Measurements from ENCODE around the gene LAMP5.

The LAMP5 gene

DNA sequence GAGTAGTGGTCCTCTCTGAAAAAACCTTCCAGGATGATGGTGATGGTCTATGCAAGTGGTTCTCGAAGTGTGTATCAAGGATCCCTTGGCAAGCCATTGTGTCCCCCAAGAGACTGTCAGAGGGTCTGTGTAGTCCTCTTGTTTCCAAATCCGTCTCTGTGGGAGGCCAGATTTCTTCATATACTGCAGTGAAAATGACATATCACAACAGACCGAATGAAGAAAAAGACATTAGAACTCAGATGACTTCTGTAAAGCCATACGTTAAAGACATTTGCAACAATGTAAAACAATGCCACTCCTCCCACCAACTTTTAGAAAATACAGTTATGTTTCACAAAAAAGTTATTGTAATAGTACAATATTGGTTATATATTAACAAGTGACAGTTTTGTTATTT is 27.2 kb upstream of the LAMP5 start:
- Histone ChIP-seq H3K36me3 (ENCODE audit: insufficient read depth, low read length) (no peaks in the 10 kb centered on the region), H3K4me3 (ENCODE audit: low read length) (no peak overlapping the region), H3K4me1 (ENCODE audit: control insufficient read depth, insufficient read depth, low read length) (peaks cover 18% of the 10 kb centered on the region), H3K9me3 (replicated peaks; ENCODE audit: low read length) (no peaks in the 10 kb centered on the region), H3K9ac (ENCODE audit: low read depth, low read length) (no peak overlapping the region), H3K4me2 (ENCODE audit: low read length) (no peak overlapping the region), H3K27me3 (ENCODE audit: control insufficient read depth, insufficient read depth, low read length) (no peaks in the 10 kb centered on the region)

DNA sequence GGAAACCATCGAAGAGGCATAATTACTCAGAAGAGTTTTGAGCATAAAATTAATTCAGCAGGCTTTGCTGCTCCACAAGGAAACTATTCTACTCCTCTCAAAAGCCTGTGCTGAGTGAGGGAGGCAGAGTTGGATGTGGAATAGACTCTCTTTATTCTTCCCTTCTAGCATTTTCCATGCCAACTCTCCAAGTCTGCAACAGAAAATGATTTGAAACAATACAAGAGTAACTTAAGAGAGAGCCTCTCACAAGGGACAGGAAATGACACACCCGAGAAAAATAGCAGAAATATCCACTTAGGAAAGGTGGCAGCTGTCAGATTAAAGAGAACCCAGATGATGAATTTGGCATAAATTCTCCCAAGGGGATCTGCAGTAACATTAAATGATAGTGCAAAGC is 26.3 kb upstream of the LAMP5 start:
- H3K27me3 ChIP-seq (ENCODE audit: control insufficient read depth, insufficient read depth, low read length) = no peaks in the 10 kb centered on the region
- H3K36me3 ChIP-seq (ENCODE audit: insufficient read depth, low read length) = no peaks in the 10 kb centered on the region
- H3K4me1 ChIP-seq (ENCODE audit: control insufficient read depth, insufficient read depth, low read length) = peaks cover 26% of the 10 kb centered on the region
- H3K9me3 ChIP-seq (replicated peaks; ENCODE audit: low read length) = no peaks in the 10 kb centered on the region
- H3K4me3 ChIP-seq (ENCODE audit: low read length) = no peak overlapping the region
- H3K9ac ChIP-seq (ENCODE audit: low read depth, low read length) = no peak overlapping the region
- H3K4me2 ChIP-seq (ENCODE audit: low read length) = no peak overlapping the region

- Histone ChIP-seq H3K36me3 (ENCODE audit: insufficient read depth, low read length) (no peaks in the 10 kb centered on the region), H3K4me2 (ENCODE audit: low read length) (no peak overlapping the region), H3K27me3 (ENCODE audit: control insufficient read depth, insufficient read depth, low read length) (peaks cover 7% of the 10 kb centered on the region)
Measured at GRCh38 chr20:9490161-9490560, 24.2 kb upstream of the LAMP5 start.

GRCh38 chr20:9490631-9491030 is 23.8 kb upstream of the LAMP5 start:
- H3K4me1 ChIP-seq (ENCODE audit: control insufficient read depth, insufficient read depth, low read length) = peaks cover 28% of the 10 kb centered on the region
- no peak overlapping the region for H3K9ac ChIP-seq (ENCODE audit: low read depth, low read length)
- no peaks in the 10 kb centered on the region for H3K9me3 ChIP-seq (replicated peaks; ENCODE audit: low read length)
- peaks cover 9% of the 10 kb centered on the region for H3K27me3 ChIP-seq (ENCODE audit: control insufficient read depth, insufficient read depth, low read length)
- no peak overlapping the region for H3K4me2 ChIP-seq (ENCODE audit: low read length)
- no peaks in the 10 kb centered on the region for H3K36me3 ChIP-seq (ENCODE audit: insufficient read depth, low read length)
- H3K4me3 ChIP-seq (ENCODE audit: low read length) = no peak overlapping the region

More at GRCh38 chr20:9490161-9490560, 24.2 kb upstream of the LAMP5 start:
- H3K4me1 ChIP-seq (ENCODE audit: control insufficient read depth, insufficient read depth, low read length) = peaks cover 28% of the 10 kb centered on the region
- H3K4me3 ChIP-seq (ENCODE audit: low read length) = no peak overlapping the region
- H3K9ac ChIP-seq (ENCODE audit: low read depth, low read length) = no peak overlapping the region
- no peaks in the 10 kb centered on the region for H3K9me3 ChIP-seq (replicated peaks; ENCODE audit: low read length)

- H3K27me3 ChIP-seq (ENCODE audit: control insufficient read depth, insufficient read depth, low read length) = peaks cover 10% of the 10 kb centered on the region
- no peak overlapping the region for H3K9ac ChIP-seq (ENCODE audit: low read depth, low read length)
- H3K4me3 ChIP-seq (ENCODE audit: low read length) = no peak overlapping the region
- H3K4me2 ChIP-seq (ENCODE audit: low read length) = no peak overlapping the region
- H3K36me3 ChIP-seq (ENCODE audit: insufficient read depth, low read length) = no peaks in the 10 kb centered on the region
- H3K4me1 ChIP-seq (ENCODE audit: control insufficient read depth, insufficient read depth, low read length) = peaks cover 28% of the 10 kb centered on the region
- H3K9me3 ChIP-seq (replicated peaks; ENCODE audit: low read length) = no peaks in the 10 kb centered on the region
Measured at GRCh38 chr20:9491324-9491723, 23.1 kb upstream of the LAMP5 start.

DNA sequence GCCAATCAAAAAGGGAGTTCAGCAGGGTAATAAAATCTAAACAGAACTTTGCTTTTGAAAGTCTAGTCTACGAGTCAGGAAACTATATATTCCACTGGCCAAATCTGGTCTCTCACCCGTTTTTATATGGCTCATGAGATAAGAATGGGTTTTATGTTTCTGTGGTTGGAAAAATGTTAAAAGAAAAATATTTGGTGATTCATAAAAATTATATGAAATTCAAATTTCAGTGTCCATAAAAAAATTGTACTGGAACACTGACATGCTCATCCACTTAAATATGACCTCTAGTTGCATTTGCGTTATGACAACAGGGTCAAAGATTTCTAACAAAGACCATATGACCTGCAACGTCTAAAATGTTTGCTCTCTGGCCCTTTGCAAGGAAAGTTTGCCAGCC is 22.3 kb upstream of the LAMP5 start:
- Histone ChIP-seq H3K4me1 (ENCODE audit: control insufficient read depth, insufficient read depth, low read length) (peaks cover 28% of the 10 kb centered on the region), H3K27me3 (ENCODE audit: control insufficient read depth, insufficient read depth, low read length) (peaks cover 10% of the 10 kb centered on the region), H3K9ac (ENCODE audit: low read depth, low read length) (peak overlapping the region; percentile 16), H3K4me3 (ENCODE audit: low read length) (peak overlapping the region; percentile 1), H3K4me2 (ENCODE audit: low read length) (peak overlapping the region; percentile 61), H3K36me3 (ENCODE audit: insufficient read depth, low read length) (no peaks in the 10 kb centered on the region), H3K9me3 (replicated peaks; ENCODE audit: low read length) (no peaks in the 10 kb centered on the region)

DNA sequence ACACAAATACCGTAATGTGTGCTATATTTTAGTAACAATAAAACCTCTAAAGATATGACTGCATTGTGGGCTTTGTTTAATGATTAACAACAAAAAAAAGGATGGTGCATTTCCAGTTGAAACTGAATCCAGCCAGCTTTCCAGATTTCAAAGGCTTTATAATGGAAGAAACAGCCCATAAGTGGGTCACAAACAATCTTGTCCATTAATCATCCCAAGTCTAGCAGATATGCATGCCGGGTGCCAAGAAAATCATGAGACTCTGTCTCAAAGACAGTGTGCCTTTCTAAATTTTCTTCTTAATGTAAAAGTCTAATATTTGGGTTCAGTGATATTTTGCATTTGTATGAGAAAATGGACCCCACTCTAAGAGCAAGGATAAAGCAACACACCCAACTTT is 20.6 kb upstream of the LAMP5 start:
- Histone ChIP-seq H3K4me3 (ENCODE audit: low read length) (no peak overlapping the region), H3K9me3 (replicated peaks; ENCODE audit: low read length) (no peaks in the 10 kb centered on the region), H3K4me2 (ENCODE audit: low read length) (no peak overlapping the region), H3K27me3 (ENCODE audit: control insufficient read depth, insufficient read depth, low read length) (peaks cover 10% of the 10 kb centered on the region), H3K4me1 (ENCODE audit: control insufficient read depth, insufficient read depth, low read length) (peaks cover 21% of the 10 kb centered on the region), H3K9ac (ENCODE audit: low read depth, low read length) (no peak overlapping the region), H3K36me3 (ENCODE audit: insufficient read depth, low read length) (no peaks in the 10 kb centered on the region)

DNA sequence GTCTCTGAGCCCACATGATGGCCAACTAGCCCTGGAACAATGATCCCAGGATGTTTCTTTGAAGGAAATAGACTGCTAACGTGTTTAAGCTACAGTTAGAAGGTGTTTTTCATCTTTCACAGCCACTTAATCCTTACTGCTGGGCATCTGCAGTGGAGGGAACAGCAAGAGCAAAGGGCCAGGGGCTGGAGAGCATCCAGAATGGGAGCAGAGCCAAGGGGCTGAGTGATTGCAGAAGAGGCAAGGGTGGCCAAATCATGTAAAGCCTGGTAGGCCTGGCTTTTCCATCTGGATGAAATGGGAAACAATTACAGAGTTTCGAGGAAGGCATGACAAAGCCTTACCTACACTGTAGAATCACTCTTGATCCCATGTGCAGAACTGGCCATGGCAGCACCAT is 18.7 kb upstream of the LAMP5 start:
- no peak overlapping the region for H3K4me3 ChIP-seq (ENCODE audit: low read length)
- no peak overlapping the region for H3K4me2 ChIP-seq (ENCODE audit: low read length)
- H3K4me1 ChIP-seq (ENCODE audit: control insufficient read depth, insufficient read depth, low read length) = peaks cover 21% of the 10 kb centered on the region
- H3K9me3 ChIP-seq (replicated peaks; ENCODE audit: low read length) = no peaks in the 10 kb centered on the region
- H3K9ac ChIP-seq (ENCODE audit: low read depth, low read length) = no peak overlapping the region
- peaks cover 27% of the 10 kb centered on the region for H3K27me3 ChIP-seq (ENCODE audit: control insufficient read depth, insufficient read depth, low read length)
- no peaks in the 10 kb centered on the region for H3K36me3 ChIP-seq (ENCODE audit: insufficient read depth, low read length)

DNA sequence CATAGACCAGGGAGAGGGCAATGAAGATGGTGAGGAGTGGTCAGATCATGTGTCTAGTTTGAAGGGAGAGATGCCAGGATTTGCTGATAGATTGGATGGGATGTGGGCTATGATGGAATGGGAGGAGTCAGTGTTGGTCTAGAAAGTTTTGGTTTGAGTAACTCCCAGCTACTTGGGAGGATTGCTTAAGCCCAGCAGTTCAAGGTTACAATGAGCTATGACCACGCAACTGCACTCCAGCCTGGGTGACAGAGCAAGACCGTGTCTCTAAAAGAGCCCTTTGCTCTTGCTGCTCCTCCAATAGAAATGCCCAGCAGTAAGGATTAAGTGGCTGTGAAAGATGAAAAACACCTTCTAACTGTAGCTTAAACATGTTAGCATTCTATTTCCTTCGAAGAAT is 18.2 kb upstream of the LAMP5 start:
- peaks cover 18% of the 10 kb centered on the region for H3K4me1 ChIP-seq (ENCODE audit: control insufficient read depth, insufficient read depth, low read length)

DNA sequence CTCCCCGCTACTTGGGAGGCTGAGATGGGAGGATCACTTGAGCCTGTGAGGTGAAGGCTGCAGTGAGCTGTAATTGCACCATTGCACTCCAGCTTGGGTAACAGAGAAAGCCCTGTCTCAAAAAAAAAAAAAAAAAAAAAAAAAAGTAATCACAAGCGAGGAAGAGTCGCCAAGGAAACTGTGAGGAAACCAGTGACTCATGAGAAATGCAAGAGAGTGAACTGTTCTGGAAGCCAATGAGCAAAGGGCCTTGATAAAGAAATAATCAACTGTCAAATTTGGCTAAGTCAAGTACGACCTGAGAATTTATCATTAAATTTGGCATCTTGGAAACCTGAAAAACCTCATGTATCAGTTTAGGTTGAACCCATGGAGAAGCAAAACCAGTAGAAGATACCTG is 16.1 kb upstream of the LAMP5 start:
- no peak overlapping the region for H3K9ac ChIP-seq (ENCODE audit: low read depth, low read length)
- peaks cover 46% of the 10 kb centered on the region for H3K27me3 ChIP-seq (ENCODE audit: control insufficient read depth, insufficient read depth, low read length)
- no peaks in the 10 kb centered on the region for H3K36me3 ChIP-seq (ENCODE audit: insufficient read depth, low read length)
- H3K4me3 ChIP-seq (ENCODE audit: low read length) = no peak overlapping the region
- no peaks in the 10 kb centered on the region for H3K4me1 ChIP-seq (ENCODE audit: control insufficient read depth, insufficient read depth, low read length)
- H3K9me3 ChIP-seq (replicated peaks; ENCODE audit: low read length) = no peaks in the 10 kb centered on the region
- H3K4me2 ChIP-seq (ENCODE audit: low read length) = no peak overlapping the region

More for the DNA sequence above, 18.2 kb upstream of the LAMP5 start:
- H3K4me3 ChIP-seq (ENCODE audit: low read length) = no peak overlapping the region
- no peaks in the 10 kb centered on the region for H3K36me3 ChIP-seq (ENCODE audit: insufficient read depth, low read length)
- H3K4me2 ChIP-seq (ENCODE audit: low read length) = no peak overlapping the region
- no peak overlapping the region for H3K9ac ChIP-seq (ENCODE audit: low read depth, low read length)
- H3K27me3 ChIP-seq (ENCODE audit: control insufficient read depth, insufficient read depth, low read length) = peaks cover 30% of the 10 kb centered on the region
- no peaks in the 10 kb centered on the region for H3K9me3 ChIP-seq (replicated peaks; ENCODE audit: low read length)

GRCh38 chr20:9499126-9499899 is 15.1 kb upstream of the LAMP5 start:
- no peak overlapping the region for H3K4me3 ChIP-seq (ENCODE audit: low read length)

DNA sequence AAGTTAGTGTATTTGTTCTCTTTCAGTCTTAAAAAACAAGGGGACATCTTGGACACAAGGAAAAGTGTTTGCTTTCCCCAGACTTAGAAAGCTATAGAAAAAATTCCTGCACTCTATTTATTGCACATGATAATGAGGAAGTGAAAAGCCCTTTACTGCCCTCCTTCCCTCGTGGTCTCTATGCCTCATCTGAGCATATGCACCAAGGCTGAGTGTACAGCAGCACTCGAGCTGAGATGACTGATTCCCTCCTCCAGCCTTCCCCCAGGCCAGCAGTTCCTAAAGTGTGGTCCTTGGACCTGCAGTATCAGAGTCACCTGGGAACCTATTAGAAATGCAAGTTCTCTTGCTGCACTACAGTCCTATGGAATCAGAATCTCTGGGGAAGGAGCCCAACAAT is 14.3 kb upstream of the LAMP5 start:
- Histone ChIP-seq H3K4me3 (ENCODE audit: low read length) (no peak overlapping the region), H3K4me2 (ENCODE audit: low read length) (no peak overlapping the region), H3K27me3 (ENCODE audit: control insufficient read depth, insufficient read depth, low read length) (peaks cover 51% of the 10 kb centered on the region), H3K9me3 (replicated peaks; ENCODE audit: low read length) (no peaks in the 10 kb centered on the region), H3K4me1 (ENCODE audit: control insufficient read depth, insufficient read depth, low read length) (no peaks in the 10 kb centered on the region), H3K9ac (ENCODE audit: low read depth, low read length) (no peak overlapping the region), H3K36me3 (ENCODE audit: insufficient read depth, low read length) (no peaks in the 10 kb centered on the region)

More at GRCh38 chr20:9499126-9499899, 15.1 kb upstream of the LAMP5 start:
- no peak overlapping the region for H3K9ac ChIP-seq (ENCODE audit: low read depth, low read length)
- H3K4me1 ChIP-seq (ENCODE audit: control insufficient read depth, insufficient read depth, low read length) = no peaks in the 10 kb centered on the region
- no peak overlapping the region for H3K4me2 ChIP-seq (ENCODE audit: low read length)
- H3K9me3 ChIP-seq (replicated peaks; ENCODE audit: low read length) = no peaks in the 10 kb centered on the region
- no peaks in the 10 kb centered on the region for H3K36me3 ChIP-seq (ENCODE audit: insufficient read depth, low read length)
- H3K27me3 ChIP-seq (ENCODE audit: control insufficient read depth, insufficient read depth, low read length) = peaks cover 52% of the 10 kb centered on the region

All from skeletal muscle satellite cell (primary cell).